CD14-positive monocyte (primary cell): Measurements from ENCODE around the gene FOXP1. TPM values are rescaled to one million over a fixed set of nuclear protein-coding genes. Genes with fewer than 3 reads are reported as not detected.

Experiments used
- DNase-seq, 3 donors: peaks; one replicate each; pipeline ENCODE4 v3.0.0-alpha.2; 2011 to 2022
- H2AFZ ChIP-seq: 2 replicates; pipeline ENCODE4 v1.6.0; 2012; ENCODE audit warnings: mild to moderate bottlenecking, low read depth, low read length, inconsistent platforms; ENCODE audit not compliant: insufficient read depth, poor library complexity, severe bottlenecking
- H3K27ac ChIP-seq, 2 donors: 1 replicate in 1 of 2; 2 replicates in 1 of 2; pipeline ENCODE4 v1.5.1; 2012 to 2013; ENCODE audit warnings: low read length in 2 of 2, control low read depth in 1 of 2, inconsistent platforms in 1 of 2, low read depth in 1 of 2, mild to moderate bottlenecking in 1 of 2
- H3K27me3 ChIP-seq, 2 donors: one replicate each; pipeline versions ENCODE4 v1.6.0 to v1.6.1; 2011 to 2013; ENCODE audit warnings: low read length in 2 of 2; ENCODE audit not compliant: control insufficient read depth in 2 of 2, insufficient read depth in 2 of 2
- H3K36me3 ChIP-seq, 2 donors: replicated peaks in 1 of 2; 1 replicate in 1 of 2; 2 replicates in 1 of 2; pipeline versions ENCODE4 v1.5.1 to v1.6.1; 2012 to 2013; ENCODE audit warnings: low read length in 2 of 2, control low read depth in 1 of 2, inconsistent platforms in 1 of 2, mild to moderate bottlenecking in 1 of 2; ENCODE audit not compliant: insufficient read depth in 2 of 2, control insufficient read depth in 1 of 2
- H3K4me1 ChIP-seq, 2 donors: 1 replicate in 1 of 2; 2 replicates in 1 of 2; pipeline versions ENCODE4 v1.5.1 to v1.6.1; 2012 to 2013; ENCODE audit warnings: low read length in 2 of 2, control low read depth in 1 of 2, inconsistent platforms in 1 of 2, mild to moderate bottlenecking in 1 of 2, moderate library complexity in 1 of 2; ENCODE audit not compliant: insufficient read depth in 2 of 2, control insufficient read depth in 1 of 2
- H3K4me2 ChIP-seq: replicated peaks from 2 replicates; pipeline ENCODE3; 2012; ENCODE audit warnings: low read length, moderate library complexity, mild to moderate bottlenecking; ENCODE audit not compliant: poor library complexity, severe bottlenecking; ENCODE audit errors: extremely low read depth
- H3K4me3 ChIP-seq, 3 experiments: fragments of 200-600 bp in 1 of 3; sonication (generic) in 1 of 3; replicated peaks in 1 of 3; 1 replicate in 2 of 3; 2 replicates in 1 of 3; pipeline ENCODE4 v1.5.1; 2011 to 2013; ENCODE audit warnings: low read length in 3 of 3, mild to moderate bottlenecking in 3 of 3, control low read depth in 2 of 3, low read depth in 2 of 3, inconsistent platforms in 1 of 3, moderate library complexity in 1 of 3
- H3K79me2 ChIP-seq: 2 replicates; pipeline ENCODE4 v1.6.0; 2012; ENCODE audit warnings: mild to moderate bottlenecking, control low read depth, inconsistent platforms, low read length, moderate library complexity; ENCODE audit not compliant: insufficient read depth
- H3K9ac ChIP-seq: 2 replicates; pipeline ENCODE4 v1.6.0; 2017; ENCODE audit warnings: low read length, mild to moderate bottlenecking; ENCODE audit not compliant: insufficient read depth, poor library complexity, severe bottlenecking
- H3K9me3 ChIP-seq, 2 donors: replicated peaks in 1 of 2; 1 replicate in 1 of 2; 2 replicates in 1 of 2; pipeline versions ENCODE4 v1.5.1 to v1.6.1; 2012 to 2013; ENCODE audit warnings: low read length in 2 of 2, control low read depth in 1 of 2; ENCODE audit not compliant: control insufficient read depth in 1 of 2, insufficient read depth in 1 of 2
- H4K20me1 ChIP-seq: 2 replicates; pipeline ENCODE4 v1.6.0; 2012; ENCODE audit warnings: mild to moderate bottlenecking, low read length, control low read depth, moderate library complexity; ENCODE audit not compliant: insufficient read depth
- H3K27ac Mint-ChIP-seq, 7 donors: one replicate each; pipeline ENCODE4 v1.8.0; 2020; ENCODE audit warnings: mild to moderate bottlenecking in 7 of 7, mixed read lengths in 7 of 7, moderate library complexity in 6 of 7, inconsistent platforms in 2 of 7
- H3K27me3 Mint-ChIP-seq, 3 donors: one replicate each; pipeline ENCODE4 v1.8.0; 2021 to 2022; ENCODE audit warnings: low read depth in 3 of 3, mild to moderate bottlenecking in 3 of 3, mixed read lengths in 3 of 3, moderate library complexity in 3 of 3, inconsistent platforms in 1 of 3
- H3K36me3 Mint-ChIP-seq, 2 donors: one replicate each; pipeline ENCODE4 v1.8.0; 2020; ENCODE audit warnings: mixed read lengths in 2 of 2, inconsistent platforms in 1 of 2, mild to moderate bottlenecking in 1 of 2
- H3K4me1 Mint-ChIP-seq: one replicate; pipeline ENCODE4 v1.8.0; 2020; ENCODE audit warnings: mild to moderate bottlenecking, mixed read lengths
- H3K4me3 Mint-ChIP-seq, 2 donors: one replicate each; pipeline ENCODE4 v1.8.0; 2020; ENCODE audit warnings: mild to moderate bottlenecking in 2 of 2, mixed read lengths in 2 of 2, moderate library complexity in 1 of 2
- H3K9me3 Mint-ChIP-seq, 7 donors: one replicate each; pipeline ENCODE4 v1.8.0; 2020 to 2022; ENCODE audit warnings: mixed read lengths in 7 of 7, mild to moderate bottlenecking in 6 of 7, moderate library complexity in 6 of 7, inconsistent platforms in 2 of 7
- CTCF ChIP-seq: fragments of 200-600 bp; IDR thresholded peaks from one replicate; pipeline ENCODE4 v1.8.0; 2022; ENCODE audit warnings: antibody characterized with exemption, mild to moderate bottlenecking
- WGBS: methylation state at CpG from one replicate; pipeline ENCODE4 v1.1.5; 2013; ENCODE audit warnings: missing lambda C conversion rate; ENCODE audit not compliant: insufficient coverage; 5-methylcytosine and 5-hydroxymethylcytosine counted together
- intact Hi-C, 2 donors: fragments of 100-400 bp; cut with micrococcal nuclease; formaldehyde crosslinking; loops; one replicate each; pipeline versions ENCODE4 v1.15.0 to v1.15.1; 2023
- polyA plus RNA-seq, 3 donors: library from polyadenylated mRNA; depleted of rRNA in 1 of 3; unstranded in 2 of 3; stranded (reverse) in 1 of 3; fragments of 300-500 nt in 2 of 3; fragments of >200 nt in 1 of 3; fragmentation: Illumina TruSeq in 2 of 3; gene quantifications; 1 replicate in 2 of 3; 2 replicates in 1 of 3; pipeline ENCODE4 v1.2.3, GENCODE V29; 2012 to 2021

Gene FOXP1
- polyA plus RNA-seq, 3 donors: 25.7 to 42.6 (median 27.8) TPM

GRCh38 chr3:71206305-71207165, 377.0 kb downstream of the FOXP1 start:
- intact Hi-C loops: no loop called here

More at GRCh38 chr3:71206305-71207165, 377.0 kb downstream of the FOXP1 start:
- Histone ChIP-seq H3K27me3 (no peaks in the 10 kb centered on the region), H4K20me1 (peaks cover 97% of the 10 kb centered on the region), H3K27ac (no peak overlapping the region), H3K9ac (no peak overlapping the region), H2AFZ (no peak overlapping the region), H3K4me3 (no peak overlapping the region), H3K79me2 (peaks cover 29% of the 10 kb centered on the region), H3K4me2 (no peak overlapping the region), H3K9me3 (no peaks in the 10 kb centered on the region), H3K36me3 (no peaks in the 10 kb centered on the region), H3K4me1 (peaks cover 16 to 18% of the 10 kb centered on the region in 2 donors)
- Mint-ChIP-seq H3K27me3 (peaks cover 0 to 2% (median 2%) of the 10 kb centered on the region in 3 donors), H3K4me3 (no peak overlapping the region), H3K4me1 (peaks cover 37% of the 10 kb centered on the region), H3K36me3 (peaks cover 3 to 6% of the 10 kb centered on the region in 2 donors), H3K9me3 (no peaks in the 10 kb centered on the region), H3K27ac (no peak overlapping the region)
- no peak for DNase-seq
- 80% methylated on average over 5 of the region's 10 CpGs for WGBS
- TF ChIP-seq CTCF: no peak
